Ishikawa (cell line): Measurements from ENCODE around the gene SV2C.

ENCODE experiments used
- EP300 ChIP-seq: IDR thresholded peaks from 2 replicates; pipeline ENCODE4 v1.6.1; 2012; ENCODE audit warnings: borderline replicate concordance
- FOXM1 ChIP-seq: IDR thresholded peaks from 2 replicates; pipeline ENCODE4 v1.6.1; 2012; ENCODE audit warnings: low read depth, borderline replicate concordance
- USF1 ChIP-seq: IDR thresholded peaks from 2 replicates; pipeline ENCODE4 v1.6.1; 2012

GRCh38 chr5:76199336-76200318 is 116.4 kb downstream of the SV2C start:
- TF ChIP-seq USF1 (no peak), EP300 (no peak), FOXM1 (no peak)
